GM12874 (cell line): ENCODE results near the gene NABP1.

Experiments
- CTCF ChIP-seq: IDR thresholded peaks from 2 replicates; pipeline ENCODE4 v1.5.1; 2011; ENCODE audit warnings: low read depth, mild to moderate bottlenecking, control low read depth, low read length, moderate library complexity; ENCODE audit not compliant: insufficient read depth

The NABP1 gene

GRCh38 chr2:191676790-191677645 is 918 bp upstream of the NABP1 start:
- TF ChIP-seq CTCF, result no peak

- no peak for TF ChIP-seq CTCF
Observed at GRCh38 chr2:191678437-191679100, 633 bp downstream of the NABP1 start.

GRCh38 chr2:191679818-191680600 is 2.1 kb downstream of the NABP1 start:
- no peak for TF ChIP-seq CTCF

- TF ChIP-seq CTCF, result no peak
Observed at GRCh38 chr2:191680639-191681038, 2.7 kb downstream of the NABP1 start.

- no peak for TF ChIP-seq CTCF
Observed at GRCh38 chr2:191682126-191682525, 4.2 kb downstream of the NABP1 start.

GRCh38 chr2:191686066-191686465 is 8.1 kb downstream of the NABP1 start:
- TF ChIP-seq CTCF, result no peak

GRCh38 chr2:191686729-191687128 is 8.8 kb downstream of the NABP1 start:
- TF ChIP-seq CTCF, result no peak
